Nephron (organoid): Measurements from ENCODE around the gene GTF2IRD1.

Experiments
- H3K27ac Mint-ChIP-seq, 3 experiments: 2 replicates each; pipeline ENCODE4 v1.8.0; 2020; ENCODE audit warnings: mixed read lengths in 3 of 3, mild to moderate bottlenecking in 2 of 3, moderate library complexity in 1 of 3
- H3K27me3 Mint-ChIP-seq: 2 replicates; pipeline ENCODE4 v1.8.0; 2021; ENCODE audit warnings: low read depth, mild to moderate bottlenecking, moderate library complexity, mixed read lengths
- H3K36me3 Mint-ChIP-seq: 2 replicates; pipeline ENCODE4 v1.8.0; 2020; ENCODE audit warnings: low read depth, mixed read lengths
- H3K4me1 Mint-ChIP-seq: 2 replicates; pipeline ENCODE4 v1.8.0; 2020; ENCODE audit warnings: mixed read lengths
- H3K4me3 Mint-ChIP-seq, 3 experiments: 2 replicates each; pipeline ENCODE4 v1.8.0; 2020; ENCODE audit warnings: mild to moderate bottlenecking in 3 of 3, mixed read lengths in 3 of 3, moderate library complexity in 2 of 3
- H3K9me3 Mint-ChIP-seq: 2 replicates; pipeline ENCODE4 v1.8.0; 2020; ENCODE audit warnings: mixed read lengths
- CTCF ChIP-seq, 3 experiments: fragments of 200-600 bp; sonication (generic); IDR thresholded peaks; one replicate each; pipeline ENCODE4 v1.5.0; 2021; ENCODE audit warnings: antibody characterized with exemption in 3 of 3; ENCODE audit not compliant: unreplicated experiment in 3 of 3

GTF2IRD1 gene

GRCh38 chr7:74567318-74567668, 113.6 kb downstream of the GTF2IRD1 start:
- Mint-ChIP-seq H3K4me1 (peaks cover 15% of the 10 kb centered on the region), H3K27me3 (no peaks in the 10 kb centered on the region), H3K27ac (peak overlapping the region in 2 of 3 experiments; percentile 51 to 77), H3K4me3 (no peak overlapping the region), H3K36me3 (peaks cover 45% of the 10 kb centered on the region), H3K9me3 (no peaks in the 10 kb centered on the region)
- no peak for TF ChIP-seq CTCF (IDR thresholded peaks at IDR 0.05; ENCODE audit: unreplicated experiment in 3 of 3)

DNA sequence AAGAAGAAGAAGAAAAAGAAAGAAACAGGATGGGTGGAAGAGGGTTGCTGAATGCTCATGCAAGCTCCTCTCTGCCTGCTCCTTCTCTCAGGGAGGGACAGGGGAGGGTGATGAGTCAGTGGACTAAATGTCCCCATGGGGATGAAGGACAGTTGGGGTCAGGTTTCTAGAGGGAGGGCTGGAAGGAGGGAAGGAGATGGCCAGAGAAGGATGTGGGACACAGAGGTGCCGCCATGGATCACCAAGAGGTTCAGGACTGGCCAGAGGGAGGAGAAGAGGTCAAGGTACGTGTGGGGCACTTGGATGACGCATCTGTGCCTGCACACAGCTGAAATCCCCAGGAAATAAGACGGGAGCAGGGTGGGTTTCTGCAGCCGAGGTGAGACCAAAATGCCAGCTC, 115.0 kb downstream of the GTF2IRD1 start:
- Mint-ChIP-seq H3K4me1 (peaks cover 21% of the 10 kb centered on the region), H3K9me3 (no peaks in the 10 kb centered on the region), H3K36me3 (peaks cover 48% of the 10 kb centered on the region), H3K4me3 (no peak overlapping the region), H3K27me3 (no peaks in the 10 kb centered on the region), H3K27ac (peak overlapping the region; percentile 66 to 89 (median 67))
- TF ChIP-seq CTCF (IDR thresholded peaks at IDR 0.05; ENCODE audit: unreplicated experiment in 3 of 3): no peak

DNA sequence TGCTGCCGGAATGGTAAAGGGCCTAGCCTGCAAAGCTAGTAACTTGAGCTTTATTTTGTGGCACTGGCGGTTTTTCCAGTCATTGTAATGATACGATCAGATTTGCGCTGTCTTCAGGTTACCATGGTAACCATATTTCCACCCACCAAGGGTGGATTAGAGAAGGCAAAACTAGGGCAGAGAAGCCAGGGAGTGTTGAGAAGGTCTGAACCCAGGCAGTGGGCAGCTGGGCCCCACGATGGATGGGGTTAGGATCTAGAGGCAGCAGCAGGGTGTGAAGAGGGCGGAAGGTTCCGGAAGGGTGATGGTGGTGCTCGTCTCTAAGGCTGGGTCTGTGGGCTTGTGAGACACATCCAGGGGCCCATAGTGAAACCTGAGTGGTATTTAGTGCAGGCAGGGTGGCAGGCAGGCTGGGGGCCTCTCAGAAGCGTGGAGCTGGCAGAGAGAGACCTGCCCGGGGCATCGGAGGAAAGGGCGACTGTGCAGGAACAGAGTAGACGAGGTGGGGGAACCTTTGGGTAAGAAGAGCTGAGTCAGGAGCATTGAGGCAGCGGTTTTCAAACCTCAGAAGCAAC, 115.9 kb downstream of the GTF2IRD1 start:
- Mint-ChIP-seq H3K9me3 (no peaks in the 10 kb centered on the region), H3K27ac (peak overlapping the region; percentile 66 to 89 (median 67)), H3K4me1 (peaks cover 21% of the 10 kb centered on the region), H3K27me3 (no peaks in the 10 kb centered on the region), H3K36me3 (peaks cover 44% of the 10 kb centered on the region), H3K4me3 (no peak overlapping the region)
- no peak for TF ChIP-seq CTCF (IDR thresholded peaks at IDR 0.05; ENCODE audit: unreplicated experiment in 3 of 3)

GRCh38 chr7:74570533-74571156, 116.9 kb downstream of the GTF2IRD1 start:
- no peak for TF ChIP-seq CTCF (IDR thresholded peaks at IDR 0.05; ENCODE audit: unreplicated experiment in 3 of 3)
- no peak overlapping the region for H3K4me3 Mint-ChIP-seq
- no peak overlapping the region for H3K27ac Mint-ChIP-seq
- H3K36me3 Mint-ChIP-seq: peaks cover 51% of the 10 kb centered on the region
- H3K4me1 Mint-ChIP-seq: peaks cover 21% of the 10 kb centered on the region
- H3K9me3 Mint-ChIP-seq: no peaks in the 10 kb centered on the region
- no peaks in the 10 kb centered on the region for H3K27me3 Mint-ChIP-seq

- Mint-ChIP-seq H3K27me3 (no peaks in the 10 kb centered on the region), H3K36me3 (peaks cover 42% of the 10 kb centered on the region), H3K4me3 (no peak overlapping the region), H3K9me3 (no peaks in the 10 kb centered on the region), H3K27ac (peak overlapping the region; percentile 42 to 82 (median 73)), H3K4me1 (peaks cover 21% of the 10 kb centered on the region)
- no peak for TF ChIP-seq CTCF (IDR thresholded peaks at IDR 0.05; ENCODE audit: unreplicated experiment in 3 of 3)
Measured at GRCh38 chr7:74572301-74572979, 118.7 kb downstream of the GTF2IRD1 start.
